Body of pancreas (tissue), 4 donors: Measurements from ENCODE around the gene CCDC181. TPM values are rescaled to one million over a fixed set of nuclear protein-coding genes. Genes with fewer than 3 reads are reported as not detected.

Experiments used
- ATAC-seq: fragments of 150-250 bp; one replicate; pipeline ENCODE4 v1.9.1; 2016
- DNase-seq, 4 donors: peaks; one replicate each; pipeline ENCODE4 v3.0.0-alpha.2; 2019
- H3K27ac ChIP-seq, 4 donors: fragments of 200-600 bp; sonication (generic); 1 replicate in 3 of 4; 2 replicates in 1 of 4; pipeline versions ENCODE4 v1.5.1 to v1.6.1; 2016 to 2019; ENCODE audit warnings: mild to moderate bottlenecking in 1 of 4, mixed read lengths in 1 of 4, moderate library complexity in 1 of 4
- H3K27me3 ChIP-seq, 2 donors: fragments of 200-600 bp; sonication (generic); one replicate each; pipeline ENCODE4 v1.6.0; 2016; ENCODE audit warnings: mild to moderate bottlenecking in 1 of 2
- H3K36me3 ChIP-seq, 2 donors: fragments of 200-600 bp; sonication (generic); replicated peaks in 1 of 2; 2 replicates each; pipeline ENCODE4 v1.5.1; 2016; ENCODE audit warnings: low read depth in 2 of 2; ENCODE audit not compliant: insufficient read depth in 1 of 2
- H3K4me1 ChIP-seq: fragments of 200-600 bp; sonication (generic); one replicate; pipeline ENCODE4 v1.6.0; 2016
- H3K4me3 ChIP-seq, 2 donors: fragments of 200-600 bp; sonication (generic); 1 replicate in 1 of 2; 2 replicates in 1 of 2; pipeline ENCODE4 v1.5.1; 2016 to 2019
- H3K9me3 ChIP-seq, 3 donors: fragments of 200-600 bp; sonication (generic); 1 replicate in 2 of 3; 2 replicates in 1 of 3; pipeline ENCODE4 v1.5.1; 2016
- CTCF ChIP-seq, 7 experiments: fragments of 450-650 bp in 4 of 7; fragments of 200-600 bp in 3 of 7; sonication (generic) in 3 of 7; IDR thresholded peaks; one replicate each; pipeline ENCODE4 v1.5.1; 2016 to 2019; ENCODE audit warnings: antibody characterized with exemption in 7 of 7
- POLR2A ChIP-seq, 3 donors: fragments of 450-650 bp; IDR thresholded peaks; one replicate each; pipeline ENCODE4 v1.6.1; 2016; ENCODE audit warnings: antibody characterized with exemption in 3 of 3, mild to moderate bottlenecking in 2 of 3
- WGBS, 2 donors: methylation state at CpG; one replicate each; pipeline ENCODE4 v1.1.5; 2017; 5-methylcytosine and 5-hydroxymethylcytosine counted together
- intact Hi-C: fragments of 100-400 bp; cut with DNase I; formaldehyde crosslinking; loops from one replicate; pipeline ENCODE4 v1.15.1; 2023
- total RNA-seq, 2 donors: library from RNA; depleted of rRNA; stranded (reverse); fragments of >200 nt; gene quantifications; one replicate each; pipeline ENCODE4 v1.1.0, GENCODE V29; 2016

The CCDC181 gene
- total RNA-seq, 2 donors from 2014 or later = 4.2 to 8.2 TPM

DNA sequence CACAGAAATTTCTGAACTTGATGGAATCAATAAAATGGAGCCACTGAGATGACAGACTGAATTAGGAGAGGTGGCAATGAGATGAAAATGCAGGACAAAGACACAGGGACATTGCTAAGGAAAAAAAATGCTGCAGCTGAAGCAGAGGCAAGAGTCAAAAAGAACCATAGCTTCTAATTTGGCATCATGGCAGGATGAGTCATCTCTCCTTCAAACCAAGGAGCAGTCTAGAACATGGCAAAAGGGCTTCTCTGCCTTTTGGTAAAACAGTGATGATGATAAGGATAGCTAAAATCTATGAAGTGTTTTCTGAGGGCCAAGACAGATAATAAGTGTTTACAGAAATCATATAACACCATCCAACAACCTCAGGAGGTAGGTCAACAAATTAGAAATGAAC, 41.7 kb upstream of the CCDC181 start:
- no peak for DNase-seq
- H3K27me3 ChIP-seq = no peaks in the 10 kb centered on the region
- intact Hi-C loops = no loop called here

GRCh38 chr1:169466259-169467230, 39.3 kb upstream of the CCDC181 start:
- ATAC-seq = peak; percentile 58
- Histone ChIP-seq H3K27me3 (no peaks in the 10 kb centered on the region), H3K36me3 (peaks cover 0 to 10% of the 10 kb centered on the region in 2 donors), H3K27ac (no peak overlapping the region), H3K4me3 (no peak overlapping the region), H3K4me1 (no peaks in the 10 kb centered on the region), H3K9me3 (no peaks in the 10 kb centered on the region)
- WGBS, 2 donors = 74 to 75% methylated on average over 8 of the region's 8 CpGs
- peak; percentile 29 to 56 (median 50) for DNase-seq
- TF ChIP-seq CTCF (IDR thresholded peaks at IDR 0.05) (peak; percentile 11 to 59 (median 49)), POLR2A (IDR thresholded peaks at IDR 0.05) (no peak)
- intact Hi-C loops = no loop called here

More for the DNA sequence above, 41.7 kb upstream of the CCDC181 start:
- Histone ChIP-seq H3K4me3 (no peak overlapping the region), H3K9me3 (no peaks in the 10 kb centered on the region), H3K4me1 (no peaks in the 10 kb centered on the region), H3K36me3 (peaks cover 0 to 10% of the 10 kb centered on the region in 2 donors), H3K27ac (no peak overlapping the region)
- TF ChIP-seq CTCF (IDR thresholded peaks at IDR 0.05) (no peak), POLR2A (IDR thresholded peaks at IDR 0.05) (no peak)
- ATAC-seq = no peak

DNA sequence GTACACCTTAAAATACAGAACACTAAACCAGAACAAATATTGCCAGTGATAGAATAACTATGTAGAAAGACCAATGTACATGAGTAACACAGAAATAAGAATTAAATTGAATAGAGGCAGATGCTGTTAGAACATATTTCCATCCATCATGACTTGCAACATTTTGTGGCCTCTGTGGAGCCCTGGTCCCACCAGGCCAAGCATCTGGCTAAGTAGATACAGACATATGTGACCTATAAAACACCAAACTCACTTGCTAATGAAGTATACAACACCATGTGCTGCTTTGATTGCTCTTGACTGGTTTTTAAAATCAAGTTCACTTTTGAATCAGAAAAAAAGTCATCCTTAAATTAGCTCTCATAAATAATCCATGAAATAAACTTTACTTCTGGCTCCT, 38.0 kb upstream of the CCDC181 start:
- H3K27ac ChIP-seq = no peak overlapping the region
- H3K9me3 ChIP-seq = no peaks in the 10 kb centered on the region
- TF ChIP-seq CTCF (IDR thresholded peaks at IDR 0.05) (no peak), POLR2A (IDR thresholded peaks at IDR 0.05) (no peak)
- no peaks in the 10 kb centered on the region for H3K4me1 ChIP-seq
- ATAC-seq = no peak
- intact Hi-C loops = no loop called here
- H3K36me3 ChIP-seq = peaks cover 0 to 10% of the 10 kb centered on the region in 2 donors
- no peaks in the 10 kb centered on the region for H3K27me3 ChIP-seq
- H3K4me3 ChIP-seq = no peak overlapping the region
- no peak for DNase-seq

DNA sequence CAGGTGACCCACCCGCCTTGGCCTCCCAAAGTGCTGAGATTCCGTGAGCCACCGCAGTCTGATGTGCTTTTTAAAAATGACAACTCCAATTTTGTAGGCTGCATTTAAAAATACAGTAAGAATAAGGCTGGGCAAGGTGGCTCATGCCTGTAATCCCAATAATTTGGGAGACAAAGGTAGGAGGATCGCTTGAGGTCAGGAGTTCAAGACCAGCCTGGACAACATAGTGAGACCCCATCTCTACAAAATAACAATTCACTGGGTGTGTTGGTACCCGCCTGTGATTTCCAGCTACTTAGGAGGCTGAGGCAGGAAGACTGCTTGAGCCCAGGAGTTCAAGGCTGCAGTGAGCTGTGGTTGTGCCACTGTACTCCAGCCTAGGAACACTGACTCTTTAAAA, 35.1 kb upstream of the CCDC181 start:
- peaks cover 0 to 4% of the 10 kb centered on the region in 2 donors for H3K36me3 ChIP-seq
- ATAC-seq = no peak
- no peaks in the 10 kb centered on the region for H3K27me3 ChIP-seq
- no peaks in the 10 kb centered on the region for H3K4me1 ChIP-seq
- intact Hi-C loops = loop anchor here (5.0 kb wide), 1 partner anchor 80 kb away; no protein-coding TSS in a partner anchor
- no peak overlapping the region for H3K4me3 ChIP-seq
- 91 to 95% methylated on average over 5 of the region's 5 CpGs for WGBS, 2 donors
- H3K27ac ChIP-seq = no peak overlapping the region
- no peak for DNase-seq
- TF ChIP-seq POLR2A (IDR thresholded peaks at IDR 0.05) (no peak), CTCF (IDR thresholded peaks at IDR 0.05) (no peak)
- no peaks in the 10 kb centered on the region for H3K9me3 ChIP-seq
